ENCODE measurements around the gene C18orf54.

GRCh38 chr18:54323970-54324369 is 33.7 kb upstream of the C18orf54 start:
- TF ChIP-seq CTCF (IDR thresholded peaks at IDR 0.05) (no peak), POLR2A (IDR thresholded peaks at IDR 0.05) (no peak)
